GM21619 (cell line): Measurements from ENCODE around the gene LRCH4.

Experiments used
- ATAC-seq: cut with Tn5 transposase; IDR thresholded peaks from one replicate; pipeline ENCODE4 v1.9.1; 2021; ENCODE audit not compliant: unreplicated experiment

The LRCH4 gene, protein sequence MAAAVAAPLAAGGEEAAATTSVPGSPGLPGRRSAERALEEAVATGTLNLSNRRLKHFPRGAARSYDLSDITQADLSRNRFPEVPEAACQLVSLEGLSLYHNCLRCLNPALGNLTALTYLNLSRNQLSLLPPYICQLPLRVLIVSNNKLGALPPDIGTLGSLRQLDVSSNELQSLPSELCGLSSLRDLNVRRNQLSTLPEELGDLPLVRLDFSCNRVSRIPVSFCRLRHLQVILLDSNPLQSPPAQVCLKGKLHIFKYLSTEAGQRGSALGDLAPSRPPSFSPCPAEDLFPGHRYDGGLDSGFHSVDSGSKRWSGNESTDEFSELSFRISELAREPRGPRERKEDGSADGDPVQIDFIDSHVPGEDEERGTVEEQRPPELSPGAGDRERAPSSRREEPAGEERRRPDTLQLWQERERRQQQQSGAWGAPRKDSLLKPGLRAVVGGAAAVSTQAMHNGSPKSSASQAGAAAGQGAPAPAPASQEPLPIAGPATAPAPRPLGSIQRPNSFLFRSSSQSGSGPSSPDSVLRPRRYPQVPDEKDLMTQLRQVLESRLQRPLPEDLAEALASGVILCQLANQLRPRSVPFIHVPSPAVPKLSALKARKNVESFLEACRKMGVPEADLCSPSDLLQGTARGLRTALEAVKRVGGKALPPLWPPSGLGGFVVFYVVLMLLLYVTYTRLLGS

GRCh38 chr7:100585511-100586265 lies at the start of gene LRCH4:
Gene LRCH4 (minus strand): TSS chr7:100586129. CDS start chr7:100586100, 29 bp downstream.
- ATAC-seq, result no peak

GRCh38 chr7:100632951-100633717 lies 47.2 kb upstream of the LRCH4 start:
- no peak for ATAC-seq

- no peak for ATAC-seq
Measured at GRCh38 chr7:100630066-100630465, 44.1 kb upstream of the LRCH4 start.

- no peak for ATAC-seq
Measured at GRCh38 chr7:100629117-100629716, 43.3 kb upstream of the LRCH4 start.

- no peak for ATAC-seq
Measured at GRCh38 chr7:100627238-100627549, 41.3 kb upstream of the LRCH4 start.

DNA sequence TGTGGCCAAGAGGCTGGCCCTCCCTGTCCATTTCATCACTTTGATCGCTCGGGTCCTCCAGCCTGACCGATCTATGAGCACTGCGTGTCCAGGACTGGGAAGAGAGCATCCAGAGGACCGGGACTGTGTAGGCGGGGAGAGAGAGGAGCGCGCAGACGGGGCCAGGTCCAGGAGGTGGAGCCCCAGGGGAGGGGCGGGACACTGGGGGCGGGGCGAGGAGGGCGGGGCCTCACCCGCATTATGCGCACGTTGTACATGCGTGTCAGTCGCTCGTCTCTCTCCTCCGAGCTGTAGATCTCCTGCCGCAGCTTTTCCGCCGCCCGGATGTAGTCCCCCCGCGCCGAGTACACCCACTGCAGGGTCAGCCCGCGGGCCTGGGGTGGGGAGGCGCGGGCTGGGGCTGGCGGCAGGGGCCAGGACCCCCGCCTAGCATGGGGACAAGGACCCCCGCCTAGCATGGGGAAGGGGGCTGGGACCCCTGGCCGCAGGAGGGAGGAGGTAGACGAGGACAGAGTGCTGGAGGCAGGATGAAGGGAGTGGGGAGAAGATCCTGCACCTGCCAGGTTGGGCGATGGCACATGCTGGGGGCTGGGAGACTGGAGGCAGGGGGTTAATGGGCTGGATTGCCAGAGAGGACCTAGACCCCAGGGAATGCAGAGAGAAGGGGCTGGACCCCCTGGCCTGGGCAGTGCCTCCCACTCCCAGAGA lies 40.8 kb upstream of the LRCH4 start:
- peak; percentile 81 for ATAC-seq

DNA sequence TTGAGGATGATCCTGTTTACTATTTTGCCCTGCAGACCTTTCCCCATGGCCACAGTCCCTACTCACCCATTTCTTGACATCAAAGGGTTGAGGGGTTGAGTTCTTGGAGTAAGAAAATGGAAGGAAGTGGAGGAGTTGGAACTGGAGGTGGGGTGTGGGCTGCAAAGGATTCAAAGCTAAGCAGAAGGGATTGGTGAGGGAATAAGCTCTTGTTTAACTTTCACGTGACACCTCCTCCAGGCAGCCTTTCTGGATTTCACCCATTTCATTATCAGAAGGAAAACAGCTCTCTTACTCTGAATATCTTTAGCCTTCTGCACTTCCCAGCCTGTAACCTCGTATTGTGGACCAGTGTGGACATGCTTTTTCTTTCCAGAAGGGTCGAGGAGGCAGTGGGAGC lies 40.1 kb upstream of the LRCH4 start:
- ATAC-seq, result no peak

GRCh38 chr7:100623951-100624824 lies 38.3 kb upstream of the LRCH4 start:
- ATAC-seq, result no peak

- ATAC-seq, result no peak
Measured at GRCh38 chr7:100621554-100621953, 35.6 kb upstream of the LRCH4 start.

- no peak for ATAC-seq
Measured at GRCh38 chr7:100620804-100621203, 34.9 kb upstream of the LRCH4 start.

GRCh38 chr7:100620239-100620638 lies 34.3 kb upstream of the LRCH4 start:
- ATAC-seq, result no peak

- ATAC-seq, result no peak
Measured at GRCh38 chr7:100614308-100614861, 28.5 kb upstream of the LRCH4 start.

DNA sequence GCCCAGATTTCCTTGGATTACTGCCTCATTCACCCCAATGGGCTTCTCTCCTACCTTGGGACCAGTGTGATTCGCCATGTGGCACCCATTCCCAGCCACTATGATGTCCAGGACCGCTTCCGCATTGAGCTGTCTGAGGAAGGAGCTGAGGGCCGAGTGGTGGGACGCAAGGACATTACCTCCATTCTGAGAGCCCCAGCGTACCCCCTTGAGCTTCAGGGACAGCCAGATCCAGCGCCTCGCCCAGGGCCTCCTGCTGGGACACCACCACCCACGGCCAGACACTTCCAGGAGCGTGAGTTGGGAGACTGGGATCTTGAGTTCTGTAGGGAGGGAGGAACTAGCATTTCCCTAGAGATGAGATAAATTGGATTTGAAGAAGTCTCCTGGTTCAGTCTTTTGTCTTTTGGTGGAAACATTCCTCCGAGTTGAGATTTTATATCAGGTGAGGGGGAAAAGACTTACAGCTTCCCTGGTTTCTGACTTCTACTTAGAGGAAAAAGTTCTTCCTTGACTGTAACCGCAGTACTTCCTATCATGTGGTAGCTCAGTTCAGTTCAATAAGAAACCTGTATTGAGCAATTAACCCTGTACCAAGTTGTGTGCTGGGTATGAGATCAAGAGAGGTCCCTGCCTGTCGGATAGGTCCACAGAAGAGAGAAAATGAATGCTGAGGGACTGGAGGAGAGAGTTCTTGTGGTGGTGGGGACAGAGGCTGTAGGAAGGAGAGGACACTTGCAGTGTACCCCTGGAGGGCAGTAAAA lies 27.7 kb upstream of the LRCH4 start:
- ATAC-seq, result no peak

GRCh38 chr7:100612730-100613390 lies 26.9 kb upstream of the LRCH4 start:
- ATAC-seq, result peak; percentile 5

GRCh38 chr7:100611983-100612729 lies 26.2 kb upstream of the LRCH4 start, which contains the start of gene MOSPD3:
Gene MOSPD3 (plus strand): TSS chr7:100612540. CDS start chr7:100612792, 252 bp downstream.
- peak; percentile 88 for ATAC-seq

DNA sequence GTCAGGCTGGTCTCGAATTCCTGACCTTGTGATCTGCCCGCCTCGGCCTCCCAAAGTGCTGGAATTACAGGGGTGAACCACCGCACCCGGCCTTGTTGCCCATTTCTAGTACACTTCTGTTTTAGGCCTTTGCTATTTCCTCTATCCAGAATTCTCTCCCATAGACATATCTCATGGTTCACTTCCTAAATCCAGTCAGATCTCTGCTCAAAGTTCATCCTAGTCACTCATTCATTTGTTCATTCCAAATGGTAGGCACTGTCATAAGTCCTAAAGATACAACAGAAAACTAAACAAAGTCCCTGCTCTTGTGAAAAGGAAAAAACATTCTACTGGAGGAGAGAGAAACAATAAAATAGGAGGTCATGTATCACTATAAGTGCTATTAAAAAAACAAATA lies 24.0 kb upstream of the LRCH4 start:
- ATAC-seq, result no peak

- ATAC-seq, result no peak
Measured at GRCh38 chr7:100607111-100607510, 21.2 kb upstream of the LRCH4 start.
